ENCODE measurements around the gene KCNH6.

KCNH6 gene

GRCh38 chr17:63571632-63572310 lies 48.6 kb downstream of the KCNH6 start (continued):
- TF ChIP-seq SCRT1 (tag by site-specific recombination; IDR thresholded peaks at IDR 0.05; ENCODE audit: borderline replicate concordance) (no peak), ZNF280C (tag by site-specific recombination; IDR thresholded peaks at IDR 0.05) (no peak), HOXD13 (CRISPR knock-in tag; IDR thresholded peaks at IDR 0.05; ENCODE audit: borderline replicate concordance) (no peak), ZNF560 (tag by site-specific recombination; IDR thresholded peaks at IDR 0.05; ENCODE audit: borderline replicate concordance) (no peak), ZNF311 (tag by site-specific recombination; IDR thresholded peaks at IDR 0.05; ENCODE audit: borderline replicate concordance) (no peak)

GRCh38 chr17:63573634-63574033 lies 50.5 kb downstream of the KCNH6 start:
- peaks cover 10 to 19% of the 10 kb centered on the region in 2 experiments; a peak in 2 of 3 replicates for H3K36me3 ChIP-seq (ENCODE audit: control insufficient read depth in 2 of 2, insufficient read depth in 1 of 2, low read length in 2 of 2)
- POLR2A ChIA-PET = interaction anchor here (0.7 kb wide), 2 partner anchors 10 to 30 kb away, joined by 3 to 5 read pairs; no protein-coding TSS in a partner anchor
- TF ChIP-seq ZNF626 (tag by site-specific recombination; IDR thresholded peaks at IDR 0.05) (no peak), ZNF362 (tag by site-specific recombination; IDR thresholded peaks at IDR 0.05) (no peak), ZSCAN30 (tag by site-specific recombination; IDR thresholded peaks at IDR 0.05) (no peak), YY1 (tag by site-specific recombination; IDR thresholded peaks at IDR 0.05) (no peak), KLF1 (tag by site-specific recombination; IDR thresholded peaks at IDR 0.05) (no peak), PBX3 (CRISPR knock-in tag; IDR thresholded peaks at IDR 0.05) (no peak), SP2 (tag by site-specific recombination; IDR thresholded peaks at IDR 0.05) (no peak), CTCF (tag by site-specific recombination; IDR thresholded peaks at IDR 0.05) (peak; percentile 59), ZNF248 (tag by site-specific recombination; IDR thresholded peaks at IDR 0.05) (no peak), ZNF211 (tag by site-specific recombination; IDR thresholded peaks at IDR 0.05; ENCODE audit: low read depth) (no peak), PATZ1 (tag by site-specific recombination; IDR thresholded peaks at IDR 0.05) (no peak), KLF17 (tag by site-specific recombination; IDR thresholded peaks at IDR 0.05) (no peak), ZNF555 (tag by site-specific recombination; conservative IDR thresholded peaks at IDR 0.05) (no peak), ZBTB48 (tag by site-specific recombination; IDR thresholded peaks at IDR 0.05) (peak; percentile 64; the same call in 1 of the 2 replicates), SP7 (tag by site-specific recombination; IDR thresholded peaks at IDR 0.05) (no peak), ZNF654 (tag by site-specific recombination; IDR thresholded peaks at IDR 0.05; ENCODE audit: low read depth) (0 out of 2 replicates have a peak, but pooled peaks have one; percentile 4), ZNF600 (tag by site-specific recombination; IDR thresholded peaks at IDR 0.05) (no peak), ZNF341 (tag by site-specific recombination; IDR thresholded peaks at IDR 0.05; ENCODE audit: low read depth) (no peak), ZNF571 (tag by site-specific recombination; IDR thresholded peaks at IDR 0.05) (no peak), ZNF776 (tag by site-specific recombination; IDR thresholded peaks at IDR 0.05; ENCODE audit: borderline replicate concordance) (no peak)

More at GRCh38 chr17:63573634-63574033, 50.5 kb downstream of the KCNH6 start:
- no peak overlapping the region for H3K27ac ChIP-seq (ENCODE audit: extremely low read depth, low read depth, low read length)
- no peaks in the 10 kb centered on the region for H3K9me3 ChIP-seq (ENCODE audit: control insufficient read depth, insufficient read depth, low read depth, low read length)
- H3K4me3 ChIP-seq (ENCODE audit: low read depth, low read length) = no peak overlapping the region
- CTCF ChIA-PET = interaction anchor here (1.1 to 2.6 kb wide), 4 partner anchors 23 to 148 kb away, joined by 3 to 12 read pairs (median 4); no protein-coding TSS in a partner anchor
- no peaks in the 10 kb centered on the region; the same call in 1 of the 2 replicates for H3K4me1 ChIP-seq (ENCODE audit: control insufficient read depth, insufficient read depth, low read length)
